ENCODE measurements around the gene HAO2.
"Not testable (repeated sequence)": the region's sequence is repeated elsewhere in the genome, so short reads cannot be mapped to it uniquely, and the experiment has no call there.

Gene HAO2

GRCh38 chr1:119345398-119345797 is 23.2 kb upstream of the HAO2 start:
- no peak for DNase-seq

GRCh38 chr1:119347858-119348257 is 20.7 kb upstream of the HAO2 start:
- no peak for DNase-seq

GRCh38 chr1:119348941-119349340 is 19.6 kb upstream of the HAO2 start:
- no peak for DNase-seq

- not testable (repeated sequence) for DNase-seq
Measured at GRCh38 chr1:119350866-119351265, 17.7 kb upstream of the HAO2 start.

GRCh38 chr1:119351997-119352396 is 16.6 kb upstream of the HAO2 start:
- no peak for DNase-seq

GRCh38 chr1:119353836-119354235 is 14.7 kb upstream of the HAO2 start:
- no peak for DNase-seq

GRCh38 chr1:119358636-119359035 is 9.9 kb upstream of the HAO2 start:
- DNase-seq = no peak

- DNase-seq = no peak
Measured at GRCh38 chr1:119359730-119360129, 8.9 kb upstream of the HAO2 start.

GRCh38 chr1:119361205-119361604 is 7.4 kb upstream of the HAO2 start:
- DNase-seq = no peak

GRCh38 chr1:119361620-119362344 is 6.8 kb upstream of the HAO2 start:
- DNase-seq = no peak

- no peak for DNase-seq
Measured at GRCh38 chr1:119363162-119363561, 5.4 kb upstream of the HAO2 start.

GRCh38 chr1:119364640-119365039 is 3.9 kb upstream of the HAO2 start:
- no peak for DNase-seq

GRCh38 chr1:119366424-119366823 is 2.2 kb upstream of the HAO2 start:
- DNase-seq = no peak

- DNase-seq = no peak
Measured at GRCh38 chr1:119367432-119368124, 1.0 kb upstream of the HAO2 start.

GRCh38 chr1:119370748-119371147 is 2.2 kb downstream of the HAO2 start:
- DNase-seq = no peak

GRCh38 chr1:119371815-119372214 is 3.2 kb downstream of the HAO2 start:
- DNase-seq = no peak

- no peak for DNase-seq
Measured at GRCh38 chr1:119372503-119373086, 4.0 kb downstream of the HAO2 start.

GRCh38 chr1:119373465-119373864 is 4.9 kb downstream of the HAO2 start:
- DNase-seq = no peak

- DNase-seq = no peak
Measured at GRCh38 chr1:119374208-119374874, 5.8 kb downstream of the HAO2 start.

GRCh38 chr1:119375366-119375765 is 6.8 kb downstream of the HAO2 start:
- no peak for DNase-seq

GRCh38 chr1:119376594-119376993 is 8.0 kb downstream of the HAO2 start:
- no peak for DNase-seq

GRCh38 chr1:119377594-119377993 is 9.0 kb downstream of the HAO2 start:
- DNase-seq = not testable (repeated sequence)

All from amygdala (tissue), 56 donors.